HCT116 (cell line): ENCODE data around the gene PRPF8. TPM values are rescaled to one million over a fixed set of nuclear protein-coding genes. Genes with fewer than 3 reads are reported as not detected.

Experiments used
- ATAC-seq: fragments of 200-7000 bp; cut with Tn5 transposase; 2 replicates; pipeline ENCODE4 v1.9.1; 2020; ENCODE audit warnings: mild to moderate bottlenecking, moderate library complexity
- BruUV-seq: library from RNA; stranded (reverse); fragments of 400-500 nt; replicated peaks from 2 replicates; lab custom pipeline; 2021; lab: Mats Ljungman, UMichigan
- CTCF ChIA-PET: fragments of 300-600 bp; sonication (Branson Sonifier 250); formaldehyde crosslinking; loops from one replicate; lab custom pipeline; 2021; ENCODE audit warnings: antibody characterized with exemption; lab: Charles Lee
- POLR2A ChIA-PET: fragments of 300-600, 350-600 bp; sonication (Branson Sonifier 250); formaldehyde crosslinking; loops from one replicate; lab custom pipeline; 2021; ENCODE audit warnings: antibody characterized with exemption; lab: Charles Lee
- RAD21 ChIA-PET, 2 experiments: fragments of 300-600 bp; sonication (Branson Sonifier 250); formaldehyde crosslinking; loops; one replicate each; lab custom pipeline; 2023; ENCODE audit warnings: low total read pairs in 2 of 2; ENCODE audit not compliant: uncharacterized antibody in 2 of 2, unreplicated experiment in 2 of 2, low non-redundant PET in 1 of 2; lab: Charles Lee
- DNase-seq: peaks from one replicate; pipeline ENCODE4 v3.0.0-alpha.2; 2010; ENCODE audit warnings: low read depth, low spot score
- H2AFZ ChIP-seq: fragments of 200-600 bp; shearing (Covaris generic), sonication (generic); 2 replicates; pipeline ENCODE4 v1.6.1; 2017; ENCODE audit warnings: low read depth, mixed run types, mixed read lengths, antibody characterized with exemption, low read length; ENCODE audit not compliant: poor library complexity, severe bottlenecking
- H3K27ac ChIP-seq: 2 replicates; pipeline ENCODE4 v1.5.1; 2012; ENCODE audit warnings: low read depth, low read length
- H3K27me3 ChIP-seq: fragments of 200-600 bp; sonication (generic); 2 replicates; pipeline ENCODE4 v1.6.1; 2016; ENCODE audit warnings: mixed run types, low read length, mixed read lengths; ENCODE audit not compliant: insufficient read depth
- H3K36me3 ChIP-seq, 2 experiments: fragments of 200-500 bp in 1 of 2; fragments of 200-600 bp in 1 of 2; sonication (Bioruptor generic) in 1 of 2; sonication (generic) in 1 of 2; 2 replicates each; pipeline versions ENCODE4 v1.5.1 to v1.6.1; 2014 to 2016; ENCODE audit warnings: low read length in 2 of 2, inconsistent platforms in 1 of 2, mixed read lengths in 1 of 2, mixed run types in 1 of 2; ENCODE audit not compliant: insufficient read depth in 2 of 2, control insufficient read depth in 1 of 2
- H3K4me1 ChIP-seq, 2 experiments: fragments of 200-600 bp in 1 of 2; sonication (generic) in 1 of 2; 2 replicates each; pipeline versions ENCODE4 v1.5.1 to v1.6.1; 2012 to 2017; ENCODE audit warnings: low read length in 2 of 2, inconsistent platforms in 1 of 2, mild to moderate bottlenecking in 1 of 2, mixed read lengths in 1 of 2, mixed run types in 1 of 2, moderate library complexity in 1 of 2; ENCODE audit not compliant: insufficient read depth in 2 of 2, control insufficient read depth in 1 of 2
- H3K4me2 ChIP-seq: fragments of 200-600 bp; sonication (generic); 2 replicates; pipeline ENCODE4 v1.6.1; 2017; ENCODE audit warnings: mixed run types, low read length, mixed read lengths
- H3K4me3 ChIP-seq, 2 experiments: fragments of 200-600 bp in 1 of 2; sonication (generic) in 1 of 2; replicated peaks in 1 of 2; 2 replicates each; pipeline ENCODE4 v1.5.1; 2011 to 2016; ENCODE audit warnings: low read length in 2 of 2, control low read depth in 1 of 2, low read depth in 1 of 2, mild to moderate bottlenecking in 1 of 2, mixed read lengths in 1 of 2, mixed run types in 1 of 2
- H3K79me2 ChIP-seq: fragments of 200-600 bp; sonication (generic); 2 replicates; pipeline ENCODE4 v1.6.1; 2017; ENCODE audit warnings: mild to moderate bottlenecking, mixed run types, low read length, moderate library complexity, mixed read lengths; ENCODE audit not compliant: insufficient read depth
- H3K9ac ChIP-seq: fragments of 200-600 bp; sonication (generic); 2 replicates; pipeline ENCODE4 v1.6.1; 2016; ENCODE audit warnings: low read length, mixed read lengths
- H3K9me2 ChIP-seq: fragments of 200-600 bp; sonication (generic), shearing (Covaris generic); 2 replicates; pipeline ENCODE4 v1.6.1; 2017; ENCODE audit warnings: mixed run types, mild to moderate bottlenecking, moderate library complexity; ENCODE audit not compliant: insufficient read depth
- H3K9me3 ChIP-seq, 2 experiments: fragments of 200-500 bp in 1 of 2; fragments of 200-600 bp in 1 of 2; sonication (Bioruptor generic) in 1 of 2; sonication (generic) in 1 of 2; 2 replicates each; pipeline ENCODE4 v1.6.1; 2014 to 2017; ENCODE audit warnings: low read length in 2 of 2, mixed read lengths in 2 of 2, inconsistent platforms in 1 of 2, low read depth in 1 of 2, mild to moderate bottlenecking in 1 of 2, mixed run types in 1 of 2, moderate library complexity in 1 of 2; ENCODE audit not compliant: control insufficient read depth in 1 of 2, insufficient read depth in 1 of 2
- H4K20me1 ChIP-seq: fragments of 200-600 bp; sonication (generic), shearing (Covaris generic); 2 replicates; pipeline ENCODE4 v1.6.1; 2017; ENCODE audit warnings: mixed run types, mild to moderate bottlenecking, moderate library complexity; ENCODE audit not compliant: insufficient read depth
- ATF3 ChIP-seq: IDR thresholded peaks from 2 replicates; pipeline ENCODE4 v1.6.1; 2012
- CBX3 ChIP-seq: IDR thresholded peaks from 2 replicates; pipeline ENCODE4 v1.6.1; 2012; ENCODE audit warnings: low read depth
- CTCF ChIP-seq, 3 experiments: fragments of 200-600 bp in 1 of 3; sonication (generic) in 1 of 3; IDR thresholded peaks in 2 of 3; conservative IDR thresholded peaks in 1 of 3; 2 replicates each; pipeline ENCODE4 v1.5.1; 2012 to 2017; ENCODE audit warnings: low read depth in 2 of 3, low read length in 2 of 3, antibody characterized with exemption in 1 of 3, borderline replicate concordance in 1 of 3, control low read depth in 1 of 3, mild to moderate bottlenecking in 1 of 3, mixed read lengths in 1 of 3, mixed run types in 1 of 3, moderate library complexity in 1 of 3; ENCODE audit not compliant: insufficient read depth in 1 of 3
- EGR1 ChIP-seq: IDR thresholded peaks from 2 replicates; pipeline ENCODE4 v1.6.1; 2012; ENCODE audit warnings: low read depth
- ELF1 ChIP-seq: IDR thresholded peaks from 2 replicates; pipeline ENCODE4 v1.6.1; 2012; ENCODE audit warnings: low read depth, borderline replicate concordance
- EZH2 ChIP-seq: fragments of 200-600 bp; sonication (generic); IDR thresholded peaks from 2 replicates; pipeline ENCODE4 v1.6.1; 2017; ENCODE audit warnings: antibody characterized with exemption, mixed run types
- EZH2phosphoT487 ChIP-seq: fragments of 200-600 bp; IDR thresholded peaks from 2 replicates; pipeline ENCODE4 v1.6.1; 2018; ENCODE audit warnings: antibody characterized with exemption, borderline replicate concordance
- FOSL1 ChIP-seq: IDR thresholded peaks from 2 replicates; pipeline ENCODE4 v1.6.1; 2012; ENCODE audit warnings: low read depth
- MAX ChIP-seq: IDR thresholded peaks from 2 replicates; pipeline ENCODE4 v1.6.1; 2012
- POLR2A ChIP-seq: IDR thresholded peaks from 2 replicates; pipeline ENCODE4 v1.7.0; 2011; ENCODE audit warnings: borderline replicate concordance; ENCODE audit not compliant: insufficient read depth, insufficient read length; ENCODE audit errors: extremely low read depth
- RAD21 ChIP-seq: IDR thresholded peaks from 2 replicates; pipeline ENCODE4 v1.6.1; 2012; ENCODE audit warnings: low read depth, mild to moderate bottlenecking
- REST ChIP-seq: IDR thresholded peaks from 2 replicates; pipeline ENCODE4 v1.6.1; 2012; ENCODE audit warnings: low read depth
- SIN3A ChIP-seq: IDR thresholded peaks from 2 replicates; pipeline ENCODE4 v1.6.1; 2012; ENCODE audit warnings: low read depth
- SP1 ChIP-seq: IDR thresholded peaks from 2 replicates; pipeline ENCODE4 v1.6.1; 2012; ENCODE audit warnings: low read depth
- SRF ChIP-seq: IDR thresholded peaks from 2 replicates; pipeline ENCODE4 v1.6.1; 2012; ENCODE audit warnings: low read depth
- YY1 ChIP-seq: IDR thresholded peaks from 2 replicates; pipeline ENCODE4 v1.6.1; 2011; ENCODE audit warnings: low read length, low read depth, moderate library complexity, mild to moderate bottlenecking; ENCODE audit not compliant: insufficient replicate concordance; ENCODE audit errors: extremely low read depth
- ZBTB33 ChIP-seq: IDR thresholded peaks from 2 replicates; pipeline ENCODE4 v1.6.1; 2011; ENCODE audit warnings: mild to moderate bottlenecking, low read length, moderate library complexity; ENCODE audit not compliant: insufficient replicate concordance; ENCODE audit errors: extremely low read depth
- ZFX ChIP-seq: fragments of 450-650 bp; IDR thresholded peaks from 2 replicates; pipeline ENCODE4 v1.6.1; 2017
- ZNF274 ChIP-seq: fragments of 200-500 bp; sonication (Bioruptor generic); IDR thresholded peaks from 2 replicates; pipeline ENCODE4 v1.6.1; 2014; ENCODE audit warnings: mild to moderate bottlenecking, low read depth, low read length, inconsistent platforms
- intact Hi-C: fragments of 100-400 bp; cut with micrococcal nuclease; formaldehyde crosslinking; loops from 2 replicates; pipeline ENCODE4 v1.10.0; 2022
- total RNA-seq: library from RNA; stranded (reverse); gene quantifications from one replicate; pipeline ENCODE4 v1.2.1, GENCODE V29; 2021; ENCODE audit not compliant: unreplicated experiment

The PRPF8 gene
- total RNA-seq, 1 experiment from 2014 or later, result 386 TPM

GRCh38 chr17:1628856-1629503 is 55.7 kb downstream of the PRPF8 start:
- H3K4me2 ChIP-seq, result peak overlapping the region; percentile 100
- intact Hi-C loops, result no loop called here
- peak overlapping the region; percentile 85 to 93 for H3K4me3 ChIP-seq
- ChIA-PET RAD21 (interaction anchor here (2.2 to 2.5 kb wide), 2 partner anchors 54 to 55 kb away, joined by 23 to 25 read pairs; no protein-coding TSS in a partner anchor), CTCF (interaction anchor here (0.6 to 3.6 kb wide), 6 partner anchors 10 to 238 kb away, joined by 3 to 113 read pairs (median 14); partner anchors contain the start of gene RILP), POLR2A (interaction anchor here (0.6 to 3.8 kb wide), 7 partner anchors 11 to 166 kb away, joined by 3 to 16 read pairs (median 4); partner anchors contain the start of gene RILP)
- H3K4me1 ChIP-seq, result peaks cover 13 to 41% of the 10 kb centered on the region in 2 experiments
- H3K36me3 ChIP-seq, result no peaks in the 10 kb centered on the region
- H4K20me1 ChIP-seq, result no peaks in the 10 kb centered on the region
- H3K9me2 ChIP-seq, result no peaks in the 10 kb centered on the region
- H3K79me2 ChIP-seq, result no peaks in the 10 kb centered on the region
- peak overlapping the region; percentile 92 for H3K9ac ChIP-seq
- no peaks in the 10 kb centered on the region for H3K9me3 ChIP-seq
- no TSS peak for BruUV-seq
- no peak overlapping the region for H2AFZ ChIP-seq
- no peaks in the 10 kb centered on the region for H3K27me3 ChIP-seq
- H3K27ac ChIP-seq, result peak overlapping the region; percentile 65
- ATAC-seq (peak; percentile 81), DNase-seq (peak; percentile 82)
- no peak; the same call in none of the 2 replicates for TF ChIP-seq RAD21
- TF ChIP-seq ELF1, result no peak
- TF ChIP-seq EZH2, result no peak
- TF ChIP-seq REST, result no peak
- no peak for TF ChIP-seq EZH2phosphoT487
- no peak for TF ChIP-seq POLR2A
- no peak for TF ChIP-seq SRF
- TF ChIP-seq FOSL1, result no peak
- TF ChIP-seq CBX3, result no peak
- no peak for TF ChIP-seq ZNF274
- TF ChIP-seq ATF3, result no peak
- TF ChIP-seq SIN3A, result peak; percentile 28; the same call in 1 of the 2 replicates
- TF ChIP-seq ZFX, result peak; percentile 19; the same call in 1 of the 2 replicates
- TF ChIP-seq EGR1, result no peak
- no peak for TF ChIP-seq ZBTB33
- TF ChIP-seq SP1, result peak; percentile 48; the same call in 1 of the 2 replicates
- TF ChIP-seq YY1, result no peak
- no peak for TF ChIP-seq MAX
- TF ChIP-seq CTCF (IDR thresholded peaks at IDR 0.05 in 2 of 3, conservative IDR thresholded peaks at IDR 0.05 in 1 of 3; ENCODE audit: borderline replicate concordance in 1 of 3, insufficient read depth in 1 of 3, low read depth in 2 of 3, low read length in 2 of 3), result peak in 2 of 3 experiments; percentile 16 to 44; a peak in 1 of 6 replicates
